Liver (tissue), 9 donors: ENCODE data around the gene GPR132. TPM values are rescaled to one million over a fixed set of nuclear protein-coding genes. Genes with fewer than 3 reads are reported as not detected.

ENCODE experiments used
- DNase-seq: peaks from one replicate; pipeline ENCODE4 v3.0.0-alpha.2; 2017; ENCODE audit warnings: low spot score
- H3K27ac ChIP-seq, 2 donors: one replicate each; pipeline ENCODE4 v1.7.0; 2013; ENCODE audit warnings: inconsistent platforms in 2 of 2, low read length in 2 of 2, control low read depth in 1 of 2, low read depth in 1 of 2, mild to moderate bottlenecking in 1 of 2
- H3K27me3 ChIP-seq, 4 donors: one replicate each; pipeline versions ENCODE4 v1.6.1 to v1.7.0; 2013; ENCODE audit warnings: low read length in 3 of 4, inconsistent platforms in 1 of 4, mild to moderate bottlenecking in 1 of 4, moderate library complexity in 1 of 4; ENCODE audit not compliant: control insufficient read depth in 4 of 4, insufficient read depth in 4 of 4
- H3K36me3 ChIP-seq, 4 donors: one replicate each; pipeline versions ENCODE4 v1.6.1 to v1.7.0; 2013; ENCODE audit warnings: low read length in 3 of 4, mild to moderate bottlenecking in 3 of 4, low read depth in 1 of 4, moderate library complexity in 1 of 4; ENCODE audit not compliant: control insufficient read depth in 4 of 4, insufficient read depth in 3 of 4
- H3K4me1 ChIP-seq, 4 donors: one replicate each; pipeline versions ENCODE4 v1.6.1 to v1.7.0; 2013; ENCODE audit warnings: low read length in 3 of 4, mild to moderate bottlenecking in 3 of 4, moderate library complexity in 1 of 4; ENCODE audit not compliant: control insufficient read depth in 4 of 4, insufficient read depth in 4 of 4
- H3K4me3 ChIP-seq, 3 donors: one replicate each; pipeline versions ENCODE4 v1.6.1 to v1.7.0; 2013; ENCODE audit warnings: low read length in 3 of 3, control low read depth in 1 of 3, low read depth in 1 of 3, mild to moderate bottlenecking in 1 of 3
- H3K9ac ChIP-seq, 2 donors: one replicate each; pipeline ENCODE4 v1.7.0; 2013; ENCODE audit warnings: low read length in 2 of 2, mild to moderate bottlenecking in 2 of 2, moderate library complexity in 2 of 2, control low read depth in 1 of 2, low read depth in 1 of 2
- H3K9me3 ChIP-seq, 4 donors: one replicate each; pipeline versions ENCODE4 v1.6.1 to v1.7.0; 2013; ENCODE audit warnings: low read length in 3 of 4; ENCODE audit not compliant: control insufficient read depth in 4 of 4
- EGR1 ChIP-seq, 2 donors: IDR thresholded peaks; 2 replicates each; pipeline ENCODE4 v1.6.1; 2016 to 2018; ENCODE audit warnings: antibody characterized with exemption in 2 of 2, low read depth in 2 of 2
- FOXA1 ChIP-seq: IDR thresholded peaks from 2 replicates; pipeline ENCODE4 v1.6.1; 2016; ENCODE audit warnings: antibody characterized with exemption
- GABPA ChIP-seq, 2 donors: IDR thresholded peaks in 1 of 2; conservative IDR thresholded peaks in 1 of 2; 2 replicates each; pipeline ENCODE4 v1.6.1; 2016; ENCODE audit warnings: antibody characterized with exemption in 2 of 2, mild to moderate bottlenecking in 1 of 2, moderate library complexity in 1 of 2
- HNF4A ChIP-seq, 2 donors: conservative IDR thresholded peaks; 2 replicates each; pipeline ENCODE4 v1.6.1; 2016; ENCODE audit warnings: antibody characterized with exemption in 2 of 2, mild to moderate bottlenecking in 2 of 2
- HNF4G ChIP-seq: IDR thresholded peaks from 2 replicates; pipeline ENCODE4 v1.6.1; 2016; ENCODE audit warnings: antibody characterized with exemption
- NR2F2 ChIP-seq: IDR thresholded peaks from 2 replicates; pipeline ENCODE4 v1.6.1; 2016; ENCODE audit warnings: antibody characterized with exemption
- RAD21 ChIP-seq, 2 donors: IDR thresholded peaks; 2 replicates each; pipeline ENCODE4 v1.6.1; 2016; ENCODE audit warnings: antibody characterized with exemption in 2 of 2, mild to moderate bottlenecking in 2 of 2
- RXRA ChIP-seq, 2 donors: IDR thresholded peaks; 2 replicates each; pipeline ENCODE4 v1.6.1; 2017 to 2018; ENCODE audit warnings: antibody characterized with exemption in 2 of 2, mild to moderate bottlenecking in 1 of 2
- SP1 ChIP-seq: IDR thresholded peaks from 2 replicates; pipeline ENCODE4 v1.6.1; 2018; ENCODE audit warnings: antibody characterized with exemption, mild to moderate bottlenecking
- TAF1 ChIP-seq: conservative IDR thresholded peaks from 2 replicates; pipeline ENCODE4 v1.6.1; 2016; ENCODE audit warnings: antibody characterized with exemption, mild to moderate bottlenecking
- YY1 ChIP-seq: IDR thresholded peaks from 2 replicates; pipeline ENCODE4 v1.6.1; 2016; ENCODE audit warnings: antibody characterized with exemption, mild to moderate bottlenecking
- WGBS: extraction: QIAGEN DNeasy Blood & Tissue Kit; methylation state at CpG from one replicate; pipeline ENCODE4 v1.1.7; 2013; 5-methylcytosine and 5-hydroxymethylcytosine counted together
- polyA plus RNA-seq, 2 donors: library from polyadenylated mRNA; stranded (reverse) in 1 of 2; unstranded in 1 of 2; fragments of 200-250 nt in 1 of 2; fragments of >200 nt in 1 of 2; fragmentation: Nextera tagmentation in 1 of 2; extraction: Ambion mirVana in 1 of 2; gene quantifications; one replicate each; pipeline versions ENCODE4 v1.2.1 to v1.2.3, GENCODE V29; 2013 to 2015
- total RNA-seq, 2 donors: library from RNA; depleted of rRNA; stranded (reverse); fragments of >200 nt; gene quantifications; one replicate each; pipeline ENCODE4 v1.2.3, GENCODE V29; 2014
- TF ChIP-seq, protein P1 (sequence below): IDR thresholded peaks from 2 replicates; pipeline ENCODE4 v1.6.1; 2016; ENCODE audit warnings: antibody characterized with exemption
- TF ChIP-seq, protein P2 (sequence below): IDR thresholded peaks from 2 replicates; pipeline ENCODE4 v1.6.1; 2016; ENCODE audit warnings: antibody characterized with exemption
- TF ChIP-seq, protein P3 (sequence below): IDR thresholded peaks from 2 replicates; pipeline ENCODE4 v1.6.1; 2016; ENCODE audit warnings: antibody characterized with exemption, mild to moderate bottlenecking
- TF ChIP-seq, protein P4 (sequence below): fragments of 150-350 bp; IDR thresholded peaks from 2 replicates; pipeline ENCODE4 v1.5.1; 2017; ENCODE audit warnings: improper control_type of control experiment, low read depth, low read length; ENCODE audit not compliant: missing input control
- donor health status: healthy.
- donor health status: healthy.
- donor health status: healthy.
- donor health status: healthy.
- donor health status: healthy.

GPR132 gene
- total and polyA plus RNA-seq, 4 donors, result 0.32 to 1.2 (median 0.75) TPM

DNA sequence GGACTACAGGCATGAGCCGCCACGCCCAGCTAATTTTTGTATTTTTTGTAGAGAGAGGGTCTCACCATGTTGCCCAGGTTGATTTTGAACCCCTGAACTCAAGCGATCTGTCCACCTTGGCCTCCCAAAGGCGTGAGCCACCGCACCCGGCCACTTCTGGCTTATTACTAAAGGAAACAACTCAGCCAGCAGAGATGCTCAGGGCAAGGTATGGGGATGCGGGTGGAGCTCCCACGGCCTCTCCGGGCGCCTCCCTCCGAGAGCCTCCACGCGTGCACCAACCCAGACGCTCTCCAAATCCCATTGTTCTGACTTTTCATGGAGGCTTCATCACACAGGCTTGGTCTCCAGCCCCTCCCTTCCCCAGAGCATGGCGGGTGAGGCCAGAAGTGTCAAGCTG, 6.1 kb upstream of the GPR132 start (continued):
- TF ChIP-seq SP1 (no peak), YY1 (no peak)

DNA sequence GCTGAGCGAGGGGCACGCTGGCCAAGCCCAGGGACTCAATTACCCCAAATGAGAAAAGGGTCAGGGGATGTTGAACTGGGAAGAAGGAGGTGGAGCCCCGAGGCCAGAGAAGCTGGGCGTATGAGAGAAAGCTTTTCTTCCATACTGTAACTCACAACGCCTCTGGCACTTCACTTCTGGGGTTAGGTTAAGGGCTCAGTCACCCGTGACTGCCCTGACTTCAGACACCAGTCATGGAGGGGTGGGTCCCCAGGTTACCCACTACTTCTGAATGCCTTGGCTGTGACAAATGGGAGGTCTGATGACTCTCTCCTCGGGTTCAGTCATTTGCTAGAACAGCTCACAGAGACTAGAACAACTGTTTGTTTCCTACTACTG, 5.5 kb upstream of the GPR132 start:
- no peak overlapping the region for H3K27ac ChIP-seq
- 66% methylated on average over 7 of the region's 7 CpGs for WGBS
- H3K27me3 ChIP-seq, result no peaks in the 10 kb centered on the region
- DNase-seq, result no peak
- TF ChIP-seq RXRA (IDR thresholded peaks at IDR 0.05) (no peak), HNF4A (conservative IDR thresholded peaks at IDR 0.05) (no peak), YY1 (no peak), EGR1 (IDR thresholded peaks at IDR 0.05; ENCODE audit: low read depth in 2 of 2) (no peak), HNF4G (no peak)
- TF ChIP-seq, protein P1, sequence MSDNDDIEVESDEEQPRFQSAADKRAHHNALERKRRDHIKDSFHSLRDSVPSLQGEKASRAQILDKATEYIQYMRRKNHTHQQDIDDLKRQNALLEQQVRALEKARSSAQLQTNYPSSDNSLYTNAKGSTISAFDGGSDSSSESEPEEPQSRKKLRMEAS, result no peak
- TF ChIP-seq, protein P2, sequence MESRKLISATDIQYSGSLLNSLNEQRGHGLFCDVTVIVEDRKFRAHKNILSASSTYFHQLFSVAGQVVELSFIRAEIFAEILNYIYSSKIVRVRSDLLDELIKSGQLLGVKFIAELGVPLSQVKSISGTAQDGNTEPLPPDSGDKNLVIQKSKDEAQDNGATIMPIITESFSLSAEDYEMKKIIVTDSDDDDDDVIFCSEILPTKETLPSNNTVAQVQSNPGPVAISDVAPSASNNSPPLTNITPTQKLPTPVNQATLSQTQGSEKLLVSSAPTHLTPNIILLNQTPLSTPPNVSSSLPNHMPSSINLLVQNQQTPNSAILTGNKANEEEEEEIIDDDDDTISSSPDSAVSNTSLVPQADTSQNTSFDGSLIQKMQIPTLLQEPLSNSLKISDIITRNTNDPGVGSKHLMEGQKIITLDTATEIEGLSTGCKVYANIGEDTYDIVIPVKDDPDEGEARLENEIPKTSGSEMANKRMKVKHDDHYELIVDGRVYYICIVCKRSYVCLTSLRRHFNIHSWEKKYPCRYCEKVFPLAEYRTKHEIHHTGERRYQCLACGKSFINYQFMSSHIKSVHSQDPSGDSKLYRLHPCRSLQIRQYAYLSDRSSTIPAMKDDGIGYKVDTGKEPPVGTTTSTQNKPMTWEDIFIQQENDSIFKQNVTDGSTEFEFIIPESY, result no peak
- TF ChIP-seq, protein P3, sequence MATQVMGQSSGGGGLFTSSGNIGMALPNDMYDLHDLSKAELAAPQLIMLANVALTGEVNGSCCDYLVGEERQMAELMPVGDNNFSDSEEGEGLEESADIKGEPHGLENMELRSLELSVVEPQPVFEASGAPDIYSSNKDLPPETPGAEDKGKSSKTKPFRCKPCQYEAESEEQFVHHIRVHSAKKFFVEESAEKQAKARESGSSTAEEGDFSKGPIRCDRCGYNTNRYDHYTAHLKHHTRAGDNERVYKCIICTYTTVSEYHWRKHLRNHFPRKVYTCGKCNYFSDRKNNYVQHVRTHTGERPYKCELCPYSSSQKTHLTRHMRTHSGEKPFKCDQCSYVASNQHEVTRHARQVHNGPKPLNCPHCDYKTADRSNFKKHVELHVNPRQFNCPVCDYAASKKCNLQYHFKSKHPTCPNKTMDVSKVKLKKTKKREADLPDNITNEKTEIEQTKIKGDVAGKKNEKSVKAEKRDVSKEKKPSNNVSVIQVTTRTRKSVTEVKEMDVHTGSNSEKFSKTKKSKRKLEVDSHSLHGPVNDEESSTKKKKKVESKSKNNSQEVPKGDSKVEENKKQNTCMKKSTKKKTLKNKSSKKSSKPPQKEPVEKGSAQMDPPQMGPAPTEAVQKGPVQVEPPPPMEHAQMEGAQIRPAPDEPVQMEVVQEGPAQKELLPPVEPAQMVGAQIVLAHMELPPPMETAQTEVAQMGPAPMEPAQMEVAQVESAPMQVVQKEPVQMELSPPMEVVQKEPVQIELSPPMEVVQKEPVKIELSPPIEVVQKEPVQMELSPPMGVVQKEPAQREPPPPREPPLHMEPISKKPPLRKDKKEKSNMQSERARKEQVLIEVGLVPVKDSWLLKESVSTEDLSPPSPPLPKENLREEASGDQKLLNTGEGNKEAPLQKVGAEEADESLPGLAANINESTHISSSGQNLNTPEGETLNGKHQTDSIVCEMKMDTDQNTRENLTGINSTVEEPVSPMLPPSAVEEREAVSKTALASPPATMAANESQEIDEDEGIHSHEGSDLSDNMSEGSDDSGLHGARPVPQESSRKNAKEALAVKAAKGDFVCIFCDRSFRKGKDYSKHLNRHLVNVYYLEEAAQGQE, result no peak
- no peaks in the 10 kb centered on the region for H3K9me3 ChIP-seq
- H3K36me3 ChIP-seq, result no peaks in the 10 kb centered on the region
- H3K4me3 ChIP-seq, result no peak overlapping the region
- H3K4me1 ChIP-seq, result peaks cover 0 to 3% (median 0%) of the 10 kb centered on the region in 4 donors
- no peak overlapping the region for H3K9ac ChIP-seq

DNA sequence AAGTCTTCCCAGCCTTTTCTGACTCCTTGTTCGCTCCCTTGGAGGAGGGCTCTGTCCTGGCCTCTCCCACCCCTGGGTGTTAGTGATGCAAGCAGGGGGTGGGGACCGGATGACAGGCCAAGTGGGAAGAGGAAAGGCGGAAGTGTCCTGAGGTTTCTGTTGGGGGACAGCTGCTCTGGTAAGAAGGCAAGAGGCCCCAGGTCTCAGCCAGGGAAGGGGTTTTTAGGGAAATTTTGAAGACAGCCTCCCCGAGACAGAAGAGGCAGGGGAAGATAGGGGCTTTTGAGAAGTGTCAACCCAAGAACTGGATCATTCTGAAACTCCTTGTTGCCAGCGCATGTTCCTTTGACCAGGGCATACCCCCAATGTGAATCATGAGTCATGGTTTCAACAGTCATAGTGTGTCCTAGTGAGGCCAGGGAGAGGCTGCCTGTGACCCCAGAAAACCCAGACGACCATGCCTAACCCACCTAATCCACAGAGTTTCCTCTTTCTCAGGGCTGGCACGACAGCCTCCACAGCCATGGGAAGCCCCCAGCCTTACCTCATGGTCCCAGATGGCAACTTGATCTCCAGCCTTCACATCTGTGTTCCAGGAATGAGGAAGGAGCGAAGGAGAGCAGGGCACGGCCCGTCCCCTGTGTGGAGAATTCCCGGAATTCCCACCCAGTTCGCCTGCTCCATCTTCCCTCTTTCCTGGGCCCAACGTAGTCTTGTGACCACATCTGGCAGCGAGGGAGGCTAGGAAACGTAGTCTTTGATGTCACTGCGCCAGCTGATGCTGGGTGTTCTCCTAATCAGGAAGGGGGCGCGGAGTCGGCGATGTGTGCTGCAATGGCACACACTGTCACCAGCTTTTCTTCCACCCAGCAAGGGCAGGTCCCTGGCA, 4.9 kb upstream of the GPR132 start:
- H3K27me3 ChIP-seq, result no peaks in the 10 kb centered on the region
- H3K4me3 ChIP-seq, result no peak overlapping the region
- H3K36me3 ChIP-seq, result no peaks in the 10 kb centered on the region
- TF ChIP-seq SP1 (no peak), TAF1 (no peak), FOXA1 (no peak), NR2F2 (no peak), YY1 (no peak), HNF4G (no peak), GABPA (IDR thresholded peaks at IDR 0.05 in 1 of 2, conservative IDR thresholded peaks at IDR 0.05 in 1 of 2) (no peak), EGR1 (IDR thresholded peaks at IDR 0.05; ENCODE audit: low read depth in 2 of 2) (no peak), RAD21 (IDR thresholded peaks at IDR 0.05) (no peak)
- TF ChIP-seq, protein P2, result no peak
- TF ChIP-seq, protein P3, result no peak
- TF ChIP-seq, protein P4, sequence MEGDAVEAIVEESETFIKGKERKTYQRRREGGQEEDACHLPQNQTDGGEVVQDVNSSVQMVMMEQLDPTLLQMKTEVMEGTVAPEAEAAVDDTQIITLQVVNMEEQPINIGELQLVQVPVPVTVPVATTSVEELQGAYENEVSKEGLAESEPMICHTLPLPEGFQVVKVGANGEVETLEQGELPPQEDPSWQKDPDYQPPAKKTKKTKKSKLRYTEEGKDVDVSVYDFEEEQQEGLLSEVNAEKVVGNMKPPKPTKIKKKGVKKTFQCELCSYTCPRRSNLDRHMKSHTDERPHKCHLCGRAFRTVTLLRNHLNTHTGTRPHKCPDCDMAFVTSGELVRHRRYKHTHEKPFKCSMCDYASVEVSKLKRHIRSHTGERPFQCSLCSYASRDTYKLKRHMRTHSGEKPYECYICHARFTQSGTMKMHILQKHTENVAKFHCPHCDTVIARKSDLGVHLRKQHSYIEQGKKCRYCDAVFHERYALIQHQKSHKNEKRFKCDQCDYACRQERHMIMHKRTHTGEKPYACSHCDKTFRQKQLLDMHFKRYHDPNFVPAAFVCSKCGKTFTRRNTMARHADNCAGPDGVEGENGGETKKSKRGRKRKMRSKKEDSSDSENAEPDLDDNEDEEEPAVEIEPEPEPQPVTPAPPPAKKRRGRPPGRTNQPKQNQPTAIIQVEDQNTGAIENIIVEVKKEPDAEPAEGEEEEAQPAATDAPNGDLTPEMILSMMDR, result no peak
- H3K27ac ChIP-seq, result no peak overlapping the region
- no peak for DNase-seq
- no peak overlapping the region for H3K9ac ChIP-seq
- 63% methylated on average over 20 of the region's 20 CpGs for WGBS
- no peaks in the 10 kb centered on the region for H3K4me1 ChIP-seq
- no peaks in the 10 kb centered on the region for H3K9me3 ChIP-seq
